HG03108 (cell line): Measurements from ENCODE around the gene SBF2.

Source experiments
- ATAC-seq: cut with Tn5 transposase; IDR thresholded peaks from one replicate; pipeline ENCODE4 v1.9.1; 2021; ENCODE audit warnings: moderate library complexity; ENCODE audit not compliant: unreplicated experiment

SBF2 gene

GRCh38 chr11:10022764-10023163 lies 271.3 kb downstream of the SBF2 start:
- ATAC-seq, result no peak

- ATAC-seq, result no peak
These were observed 272.5 kb downstream of the SBF2 start for GRCh38 chr11:10021563-10021962.

GRCh38 chr11:10019906-10020682 lies 273.9 kb downstream of the SBF2 start:
- ATAC-seq, result no peak

GRCh38 chr11:10017911-10018310 lies 276.1 kb downstream of the SBF2 start:
- no peak for ATAC-seq

GRCh38 chr11:10017050-10017449 lies 277.0 kb downstream of the SBF2 start:
- no peak for ATAC-seq

GRCh38 chr11:10012068-10012467 lies 282.0 kb downstream of the SBF2 start:
- ATAC-seq, result no peak

GRCh38 chr11:10005955-10006525 lies 288.0 kb downstream of the SBF2 start:
- no peak for ATAC-seq

GRCh38 chr11:10004526-10005113 lies 289.4 kb downstream of the SBF2 start:
- ATAC-seq, result no peak

- no peak for ATAC-seq
These were observed 291.8 kb downstream of the SBF2 start for GRCh38 chr11:10002221-10002620.

GRCh38 chr11:9992306-9992705 lies 301.7 kb downstream of the SBF2 start:
- no peak for ATAC-seq

GRCh38 chr11:9990221-9990973 lies 303.6 kb downstream of the SBF2 start:
- no peak for ATAC-seq

GRCh38 chr11:9987303-9987702 lies 306.7 kb downstream of the SBF2 start:
- peak; percentile 86 for ATAC-seq

GRCh38 chr11:9982796-9983579 lies 311.0 kb downstream of the SBF2 start:
- no peak for ATAC-seq

GRCh38 chr11:9982127-9982795 lies 311.8 kb downstream of the SBF2 start:
- no peak for ATAC-seq

GRCh38 chr11:9980931-9981330 lies 313.1 kb downstream of the SBF2 start:
- ATAC-seq, result no peak

GRCh38 chr11:9977554-9977953 lies 316.5 kb downstream of the SBF2 start:
- no peak for ATAC-seq

- no peak for ATAC-seq
These were observed 319.6 kb downstream of the SBF2 start for GRCh38 chr11:9974375-9974774.

- no peak for ATAC-seq
These were observed 320.1 kb downstream of the SBF2 start for GRCh38 chr11:9973921-9974320.

GRCh38 chr11:9972989-9973388 lies 321.0 kb downstream of the SBF2 start:
- peak; percentile 73 for ATAC-seq

- no peak for ATAC-seq
These were observed 322.1 kb downstream of the SBF2 start for GRCh38 chr11:9971894-9972293.
